Parathyroid adenoma (tissue), 2 donors: ENCODE results near the gene WNT11.

Source experiments
- H2AFZ ChIP-seq: fragments of 300-600 bp; sonication (generic); one replicate; pipeline ENCODE4 v1.7.0; 2017; ENCODE audit warnings: antibody characterized with exemption, mild to moderate bottlenecking
- H3K27ac ChIP-seq: fragments of 300-600 bp; sonication (generic); one replicate; pipeline ENCODE4 v1.7.0; 2017
- H3K27me3 ChIP-seq: fragments of 300-600 bp; sonication (generic); one replicate; pipeline ENCODE4 v1.7.0; 2017; ENCODE audit warnings: low read length; ENCODE audit not compliant: control insufficient read depth, insufficient read depth
- H3K36me3 ChIP-seq: fragments of 300-600 bp; sonication (generic); one replicate; pipeline ENCODE4 v1.7.0; 2017; ENCODE audit warnings: low read length; ENCODE audit not compliant: control insufficient read depth, insufficient read depth
- H3K4me1 ChIP-seq: fragments of 300-600 bp; sonication (generic); one replicate; pipeline ENCODE4 v1.7.0; 2017; ENCODE audit warnings: control low read depth
- H3K4me2 ChIP-seq: fragments of 300-600 bp; sonication (generic); one replicate; pipeline ENCODE4 v1.7.0; 2017; ENCODE audit warnings: low read length
- H3K4me3 ChIP-seq: fragments of 300-600 bp; sonication (generic); one replicate; pipeline ENCODE4 v1.7.0; 2017; ENCODE audit warnings: low read depth, low read length
- H3K79me2 ChIP-seq: fragments of 300-600 bp; sonication (generic); one replicate; pipeline ENCODE4 v1.7.0; 2017; ENCODE audit warnings: control low read depth
- H3K9ac ChIP-seq: fragments of 300-600 bp; sonication (generic); one replicate; pipeline ENCODE4 v1.7.0; 2017; ENCODE audit warnings: mild to moderate bottlenecking
- H3K9me3 ChIP-seq: fragments of 300-600 bp; sonication (generic); one replicate; pipeline ENCODE4 v1.7.0; 2017; ENCODE audit warnings: low read length; ENCODE audit not compliant: control insufficient read depth
- CTCF ChIP-seq: fragments of 300-600 bp; sonication (generic); IDR thresholded peaks from one replicate; pipeline ENCODE4 v1.7.0; 2017; ENCODE audit warnings: antibody characterized with exemption, mild to moderate bottlenecking
- donor health status: primary hyperparathyroidism.

Gene WNT11

GRCh38 chr11:76236092-76236999 lies 30.0 kb upstream of the WNT11 start:
- no peak overlapping the region for H3K9ac ChIP-seq
- H2AFZ ChIP-seq: peak overlapping the region; percentile 91
- peak overlapping the region; percentile 68 for H3K4me2 ChIP-seq
- no peak for TF ChIP-seq CTCF
- peak overlapping the region; percentile 73 for H3K4me3 ChIP-seq
- H3K9me3 ChIP-seq: no peaks in the 10 kb centered on the region
- no peaks in the 10 kb centered on the region for H3K27me3 ChIP-seq
- no peaks in the 10 kb centered on the region for H3K79me2 ChIP-seq
- peak overlapping the region; percentile 64 for H3K27ac ChIP-seq
- H3K36me3 ChIP-seq: no peaks in the 10 kb centered on the region
- H3K4me1 ChIP-seq: no peaks in the 10 kb centered on the region

GRCh38 chr11:76235233-76236091 lies 29.2 kb upstream of the WNT11 start:
- Histone ChIP-seq H3K27ac (peak overlapping the region; percentile 64), H3K27me3 (no peaks in the 10 kb centered on the region)
- no peak for TF ChIP-seq CTCF

GRCh38 chr11:76234416-76235232 lies 28.3 kb upstream of the WNT11 start:
- Histone ChIP-seq H3K27ac (peak overlapping the region; percentile 64), H3K27me3 (no peaks in the 10 kb centered on the region), H2AFZ (peak overlapping the region; percentile 79), H3K36me3 (no peaks in the 10 kb centered on the region), H3K9ac (no peak overlapping the region), H3K9me3 (no peaks in the 10 kb centered on the region), H3K79me2 (no peaks in the 10 kb centered on the region), H3K4me2 (peak overlapping the region; percentile 68), H3K4me3 (peak overlapping the region; percentile 73), H3K4me1 (no peaks in the 10 kb centered on the region)
- TF ChIP-seq CTCF: no peak

More at GRCh38 chr11:76235233-76236091, 29.2 kb upstream of the WNT11 start:
- no peaks in the 10 kb centered on the region for H3K36me3 ChIP-seq
- H3K4me2 ChIP-seq: peak overlapping the region; percentile 68
- no peaks in the 10 kb centered on the region for H3K4me1 ChIP-seq
- no peaks in the 10 kb centered on the region for H3K9me3 ChIP-seq
- no peaks in the 10 kb centered on the region for H3K79me2 ChIP-seq
- H3K4me3 ChIP-seq: peak overlapping the region; percentile 73
- H2AFZ ChIP-seq: peak overlapping the region; percentile 91
- no peak overlapping the region for H3K9ac ChIP-seq

- Histone ChIP-seq H3K79me2 (no peaks in the 10 kb centered on the region), H3K36me3 (no peaks in the 10 kb centered on the region), H3K4me3 (no peak overlapping the region), H3K27me3 (no peaks in the 10 kb centered on the region), H3K4me2 (no peak overlapping the region), H3K27ac (no peak overlapping the region), H3K9me3 (no peaks in the 10 kb centered on the region), H2AFZ (peak overlapping the region; percentile 79), H3K9ac (no peak overlapping the region), H3K4me1 (no peaks in the 10 kb centered on the region)
- no peak for TF ChIP-seq CTCF
Observed at GRCh38 chr11:76234021-76234415, 27.7 kb upstream of the WNT11 start.
